Right renal pelvis (tissue), 4 donors: Measurements from ENCODE around the gene FST. TPM values are rescaled to one million over a fixed set of nuclear protein-coding genes. Genes with fewer than 3 reads are reported as not detected.
A peak's percentile ranks its signal among the peaks of the same experiment; 100 is the strongest.

ENCODE experiments used
- DNase-seq, 4 donors: peaks; one replicate each; pipeline ENCODE4 v3.0.0-alpha.2; 2013; ENCODE audit warnings: low read depth in 4 of 4, low spot score in 3 of 4, missing footprints in 1 of 4
- polyA plus RNA-seq, 4 donors: library from polyadenylated mRNA; unstranded; fragments of 120-200 nt; gene quantifications; one replicate each; pipeline ENCODE4 v1.2.1, GENCODE V29; 2013; ENCODE audit not compliant: insufficient read length in 4 of 4

The FST gene
- polyA plus RNA-seq, 4 donors, result 18.1 to 35.5 (median 27.9) TPM

- no peak for DNase-seq
These were observed 7.5 kb upstream of the FST start for GRCh38 chr5:53472720-53473510.

GRCh38 chr5:53473633-53474032 lies 6.8 kb upstream of the FST start:
- no peak for DNase-seq

- no peak for DNase-seq
These were observed 5.1 kb upstream of the FST start for GRCh38 chr5:53475320-53475719.

- no peak for DNase-seq
These were observed 4.4 kb upstream of the FST start for GRCh38 chr5:53476019-53476418.

DNA sequence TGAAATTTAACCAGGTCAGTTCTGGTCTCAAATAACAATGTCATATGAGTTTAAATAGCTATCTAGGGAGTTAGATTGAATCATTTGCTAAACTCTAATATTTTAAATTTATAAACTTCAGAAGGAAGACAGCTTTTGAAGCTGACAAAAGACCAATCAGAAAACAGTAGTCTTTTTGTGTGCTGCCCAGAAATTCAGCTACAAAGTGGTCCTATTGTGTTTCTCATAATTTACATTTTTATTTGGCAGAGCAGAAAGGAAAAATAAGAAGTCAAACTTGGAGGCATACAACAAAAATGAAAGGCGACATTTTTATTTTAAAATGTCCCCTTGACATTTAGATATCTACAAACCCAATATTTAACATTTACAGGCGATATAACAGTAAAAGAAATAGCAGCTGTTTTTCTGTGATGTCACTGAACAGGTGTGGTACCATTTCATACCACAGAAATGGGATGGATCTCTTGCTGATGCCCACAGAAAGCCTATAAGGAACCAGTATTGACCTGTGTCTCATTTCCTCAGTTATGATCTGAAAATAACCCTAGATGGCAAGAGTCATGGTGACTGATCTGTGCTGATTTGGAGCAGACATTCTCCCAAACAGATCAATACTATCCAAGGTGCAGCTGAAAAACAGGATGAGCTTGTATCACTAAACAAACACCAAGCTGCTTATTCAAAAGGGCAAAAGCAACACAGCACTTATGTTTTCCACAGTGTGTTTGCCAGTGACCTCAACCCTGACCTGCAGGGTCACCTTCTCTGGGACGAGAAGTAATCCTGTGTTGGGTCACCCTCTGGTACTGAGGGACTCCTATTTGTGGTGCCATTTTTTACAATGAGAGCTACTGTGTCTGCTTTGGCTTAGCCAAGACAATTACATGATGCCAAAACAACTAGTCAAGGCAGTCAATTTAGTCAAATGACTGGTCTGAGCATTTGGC lies 3.6 kb upstream of the FST start:
- DNase-seq, result no peak

DNA sequence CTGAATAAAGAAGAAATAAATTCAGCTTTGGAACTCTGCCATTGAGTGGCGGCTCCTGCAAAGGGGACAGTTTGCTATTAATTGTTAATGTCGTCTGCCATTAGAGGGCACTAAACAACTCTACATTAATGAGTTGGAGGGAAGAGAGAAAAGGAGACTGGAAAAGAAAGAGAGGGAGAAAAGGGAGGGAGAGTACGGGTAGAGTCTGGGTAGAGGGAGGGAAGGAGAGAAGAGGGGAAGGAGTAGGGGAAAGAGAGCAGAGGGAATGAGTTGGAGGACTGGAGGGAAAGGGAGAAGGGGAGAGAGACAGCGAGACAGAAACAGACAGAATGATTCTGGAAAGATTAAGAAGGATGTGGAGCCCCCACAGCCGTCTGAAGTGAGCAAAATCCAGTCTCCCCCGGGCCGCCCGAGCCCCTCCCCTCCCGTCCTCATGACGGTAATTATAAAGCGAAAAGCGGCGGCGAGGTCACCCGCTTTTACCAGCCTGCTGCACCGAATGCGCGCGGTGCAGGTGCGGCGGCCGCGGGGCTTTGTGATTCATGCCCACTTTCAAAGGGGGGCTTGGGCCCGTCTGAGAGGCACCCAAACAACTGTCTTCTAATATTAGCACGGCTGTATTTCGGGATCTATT lies 1.9 kb upstream of the FST start:
- peak in 2 of 4 donors; percentile 54 to 69 for DNase-seq

- DNase-seq, result peak in 1 of 4 donors; percentile 30
These were observed 1.3 kb upstream of the FST start for GRCh38 chr5:53479045-53479589.

DNA sequence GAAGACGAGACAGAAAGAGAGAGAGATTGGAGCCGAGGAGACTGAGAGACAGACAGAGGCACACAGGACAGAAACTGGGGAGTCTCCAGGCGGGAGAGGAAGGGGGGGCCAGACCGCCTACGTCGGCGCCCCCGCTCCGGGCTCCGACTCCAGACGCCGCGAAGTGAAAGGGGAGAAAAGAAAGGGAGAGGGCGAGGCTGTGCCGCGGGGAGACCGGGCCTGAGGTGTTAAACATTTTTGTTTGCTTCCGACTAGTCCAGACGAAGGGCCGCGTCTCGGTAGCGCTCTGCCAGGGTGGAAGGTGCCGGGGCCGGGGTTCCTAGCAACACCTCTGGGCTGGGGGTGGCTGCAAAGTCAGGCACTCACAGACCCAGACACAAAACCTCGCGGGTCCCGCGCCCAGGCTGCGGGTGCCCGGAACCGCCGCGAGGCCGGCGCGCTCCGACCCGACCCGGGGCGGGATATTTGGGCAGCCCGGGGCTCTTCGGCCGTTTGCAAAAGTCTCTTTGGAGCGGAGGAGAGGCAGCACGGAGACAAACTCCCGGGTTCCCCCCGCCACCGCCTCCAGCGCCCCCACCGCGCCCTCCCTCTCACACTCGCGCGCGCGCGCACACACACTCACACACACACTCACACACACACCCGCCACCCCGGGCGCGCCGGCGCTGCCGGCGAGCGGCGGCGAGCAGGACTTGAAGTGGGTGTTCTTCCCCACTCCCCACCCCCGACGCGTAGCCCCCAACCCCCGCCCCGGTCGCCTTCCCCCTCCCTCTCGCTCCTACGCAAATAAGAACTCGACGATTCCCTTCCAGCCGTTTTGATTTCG lies 626 bp upstream of the FST start:
- peak in 3 of 4 donors; percentile 49 to 55 (median 52) for DNase-seq

DNA sequence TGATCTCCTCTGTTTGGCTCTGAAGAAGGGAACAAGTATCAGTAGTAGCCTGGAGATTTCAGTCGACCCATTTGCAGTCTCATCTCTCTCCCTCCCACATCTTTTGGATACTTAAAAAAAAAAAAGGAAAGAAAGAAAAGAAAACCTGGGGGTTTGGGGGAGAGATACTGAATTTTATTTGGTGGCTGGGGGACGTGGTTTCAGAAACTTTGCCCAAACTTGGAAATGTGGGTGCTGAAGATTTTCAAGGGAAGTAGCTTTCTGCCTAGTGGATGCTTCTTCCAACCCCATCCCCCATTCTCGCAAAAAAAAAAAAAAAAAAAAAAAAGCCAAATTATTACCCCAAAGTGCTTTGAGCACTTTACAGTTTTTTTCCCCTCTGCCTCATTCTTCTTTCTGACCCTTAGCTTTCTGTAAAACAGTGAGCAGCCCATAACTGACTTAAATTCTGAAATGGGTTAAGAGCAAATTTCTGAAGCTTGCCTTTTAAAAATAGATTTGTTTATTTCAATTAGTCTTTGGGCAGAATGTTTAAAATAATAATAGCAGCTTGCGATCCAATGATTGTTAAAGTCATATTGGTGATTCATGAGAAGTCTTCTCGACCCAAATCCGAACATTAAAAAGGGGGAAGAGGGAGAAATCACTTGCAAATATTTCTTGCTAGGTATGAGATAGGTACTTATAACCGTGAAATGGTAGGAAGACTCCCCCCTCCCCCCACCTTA lies 894 bp downstream of the FST start:
- DNase-seq, result peak in 1 of 4 donors; percentile 8

GRCh38 chr5:53481887-53482716 lies 1.7 kb downstream of the FST start:
- DNase-seq, result peak in 2 of 4 donors; percentile 27 to 30

- peak in 2 of 4 donors; percentile 22 to 37 for DNase-seq
These were observed 2.5 kb downstream of the FST start for GRCh38 chr5:53482717-53483638.

- DNase-seq, result no peak
These were observed 7.0 kb downstream of the FST start for GRCh38 chr5:53487436-53487835.

DNA sequence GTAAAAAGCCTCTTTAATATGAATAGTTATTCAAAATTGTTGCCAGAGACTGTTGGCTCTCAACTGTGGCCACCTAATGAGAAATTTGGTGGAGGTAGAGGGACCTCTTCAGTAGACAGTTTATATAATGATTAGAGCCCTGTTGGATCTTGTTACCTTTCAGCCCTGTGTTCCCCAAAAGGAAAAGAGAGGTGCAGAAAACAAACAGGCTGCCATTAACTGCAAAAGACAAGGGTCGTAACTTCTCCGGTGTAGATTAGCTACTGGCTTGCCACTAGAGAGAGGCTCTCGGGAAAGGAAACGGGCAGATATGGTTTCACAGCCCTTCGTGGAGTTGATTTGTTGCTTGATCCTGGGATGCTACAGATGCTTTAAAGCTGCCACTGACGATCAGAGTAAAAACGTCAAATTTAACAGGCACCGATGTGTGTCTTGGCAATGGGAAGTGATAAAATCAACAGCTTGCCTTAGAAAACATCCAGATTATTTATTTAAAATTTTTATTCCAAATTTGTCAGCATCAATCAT lies 7.8 kb downstream of the FST start:
- DNase-seq, result peak in 2 of 4 donors; percentile 11 to 17

DNA sequence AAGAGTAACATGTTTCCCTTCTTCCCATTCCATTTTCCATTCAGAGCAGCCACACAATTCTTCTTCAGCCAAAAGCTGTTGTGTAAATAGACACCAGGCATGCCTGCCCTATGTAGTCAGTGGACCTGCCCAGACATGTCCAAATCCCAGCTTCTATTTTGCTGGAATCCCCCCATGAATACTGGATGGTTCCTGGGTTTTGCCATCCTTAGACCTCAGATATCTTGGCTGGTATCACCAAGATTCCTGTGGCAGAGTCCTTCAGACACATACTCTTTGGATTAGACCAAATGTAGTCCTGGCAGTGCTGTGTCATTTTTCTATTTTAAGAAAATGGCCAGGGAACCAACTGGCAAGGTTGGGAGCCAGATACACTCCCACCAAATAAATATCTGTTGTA lies 10.3 kb downstream of the FST start:
- no peak for DNase-seq

- DNase-seq, result no peak
These were observed 20.6 kb downstream of the FST start for GRCh38 chr5:53501054-53501453.

DNA sequence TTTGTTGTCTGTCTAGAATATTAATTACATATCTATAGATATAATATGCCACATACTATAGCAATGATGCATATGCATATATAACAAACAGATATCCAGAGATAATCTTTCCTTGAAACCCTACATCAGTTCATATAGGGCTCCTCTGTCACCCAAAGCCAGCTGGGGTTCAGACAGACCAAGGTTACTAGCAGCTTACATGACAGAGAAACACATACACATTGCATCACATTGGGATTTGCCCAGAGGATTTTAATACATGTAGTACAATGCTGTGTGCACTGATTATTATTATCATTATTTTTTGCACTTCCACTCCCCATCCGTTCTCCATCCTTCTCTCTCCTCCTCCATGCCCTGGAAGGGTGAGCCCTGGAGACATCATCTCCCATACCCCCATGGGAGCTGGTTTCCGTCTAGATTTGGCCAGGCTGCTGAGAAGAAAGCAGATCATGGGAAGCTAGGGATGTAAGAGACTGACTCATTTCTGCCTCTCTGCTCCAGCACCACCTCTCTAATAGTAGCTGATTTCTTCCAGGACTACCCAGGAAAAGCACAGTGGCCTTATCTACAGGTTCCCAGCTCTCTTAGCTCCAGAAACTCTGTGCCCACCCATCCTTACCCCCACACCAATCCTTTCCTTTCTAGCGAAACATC lies 23.3 kb downstream of the FST start:
- no peak for DNase-seq
